Measurements from ENCODE around the gene COL6A3.

The COL6A3 gene

GRCh38 chr2:237283131-237283928 is 130.6 kb downstream of the COL6A3 start:
- no peak for DNase-seq
- peaks cover 21% of the 10 kb centered on the region for H3K9me3 Mint-ChIP-seq
- peaks cover 7% of the 10 kb centered on the region for H3K27me3 Mint-ChIP-seq (ENCODE audit: low read depth, poor library complexity)
- peaks cover 22% of the 10 kb centered on the region for H3K4me1 Mint-ChIP-seq
- peaks cover 5% of the 10 kb centered on the region for H3K36me3 Mint-ChIP-seq (ENCODE audit: low read depth)
- no peak overlapping the region for H3K4me3 Mint-ChIP-seq
- no peak overlapping the region for H3K27ac Mint-ChIP-seq
- no peak for TF ChIP-seq CTCF (IDR thresholded peaks at IDR 0.05)

DNA sequence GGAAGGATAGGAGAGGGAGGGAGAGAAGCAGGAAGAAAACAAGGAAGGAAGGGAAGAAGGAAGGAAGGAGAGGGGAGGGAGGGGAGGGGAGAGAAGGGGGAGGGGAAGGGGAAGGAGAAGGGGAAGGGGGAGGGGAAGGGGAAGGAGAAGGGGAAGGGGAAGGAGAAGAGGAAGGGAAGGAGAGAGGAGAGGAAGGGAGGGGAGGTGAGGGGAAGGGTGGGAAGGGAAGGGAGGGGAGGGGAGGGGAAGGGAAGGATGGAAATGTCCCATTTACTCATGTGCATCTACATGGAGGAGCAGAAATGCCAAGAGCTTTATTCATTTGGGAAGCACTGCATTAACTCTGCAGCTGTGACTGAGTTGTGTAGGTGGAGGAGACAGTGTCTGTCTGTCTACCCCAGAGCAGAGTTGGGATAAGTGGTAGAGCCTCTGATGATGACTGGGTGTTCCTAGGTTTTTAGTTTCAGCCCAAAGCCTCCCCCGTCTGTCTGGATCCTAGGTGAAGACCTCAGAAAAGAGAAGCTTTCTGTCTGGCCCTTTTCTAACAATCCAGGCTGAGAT is 131.3 kb downstream of the COL6A3 start:
- Mint-ChIP-seq H3K9me3 (peaks cover 22% of the 10 kb centered on the region), H3K4me1 (peaks cover 25% of the 10 kb centered on the region), H3K27me3 (ENCODE audit: low read depth, poor library complexity) (peaks cover 7% of the 10 kb centered on the region), H3K27ac (peak overlapping the region; percentile 37), H3K4me3 (no peak overlapping the region), H3K36me3 (ENCODE audit: low read depth) (peaks cover 5% of the 10 kb centered on the region)
- TF ChIP-seq CTCF (IDR thresholded peaks at IDR 0.05), result no peak
- DNase-seq, result no peak

GRCh38 chr2:237281836-237282306 is 132.1 kb downstream of the COL6A3 start:
- H3K27me3 Mint-ChIP-seq (ENCODE audit: low read depth, poor library complexity), result peaks cover 7% of the 10 kb centered on the region
- peaks cover 5% of the 10 kb centered on the region for H3K36me3 Mint-ChIP-seq (ENCODE audit: low read depth)
- H3K27ac Mint-ChIP-seq, result no peak overlapping the region
- TF ChIP-seq CTCF (IDR thresholded peaks at IDR 0.05), result no peak
- peaks cover 25% of the 10 kb centered on the region for H3K4me1 Mint-ChIP-seq
- H3K4me3 Mint-ChIP-seq, result no peak overlapping the region
- no peak for DNase-seq
- peaks cover 17% of the 10 kb centered on the region for H3K9me3 Mint-ChIP-seq

- H3K4me1 Mint-ChIP-seq, result peaks cover 25% of the 10 kb centered on the region
- H3K4me3 Mint-ChIP-seq, result no peak overlapping the region
- H3K27ac Mint-ChIP-seq, result no peak overlapping the region
- H3K36me3 Mint-ChIP-seq (ENCODE audit: low read depth), result peaks cover 5% of the 10 kb centered on the region
- peaks cover 7% of the 10 kb centered on the region for H3K27me3 Mint-ChIP-seq (ENCODE audit: low read depth, poor library complexity)
- DNase-seq, result no peak
- no peak for TF ChIP-seq CTCF (IDR thresholded peaks at IDR 0.05)
- H3K9me3 Mint-ChIP-seq, result peaks cover 13% of the 10 kb centered on the region
These were observed 133.0 kb downstream of the COL6A3 start for GRCh38 chr2:237280939-237281338.

DNA sequence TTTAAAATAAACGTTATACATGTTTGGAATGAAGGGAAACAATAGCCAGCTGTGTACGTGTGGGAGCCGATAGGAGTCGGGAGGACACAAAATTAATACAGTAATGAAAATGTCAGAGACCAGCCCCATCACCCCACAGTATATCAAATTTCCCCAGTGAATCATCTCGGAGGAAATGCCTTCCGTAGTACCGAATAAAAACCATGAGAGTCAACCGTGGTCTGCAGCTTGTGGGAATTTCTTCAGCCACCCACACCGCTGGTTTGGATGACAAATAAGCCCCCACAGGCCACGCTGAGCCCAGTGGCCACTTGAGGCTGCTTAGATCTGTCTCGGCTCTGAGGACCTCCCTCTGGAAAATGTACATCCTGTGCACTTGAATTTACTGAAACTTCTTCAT is 133.7 kb downstream of the COL6A3 start:
- peaks cover 13% of the 10 kb centered on the region for H3K9me3 Mint-ChIP-seq
- peaks cover 5% of the 10 kb centered on the region for H3K36me3 Mint-ChIP-seq (ENCODE audit: low read depth)
- peaks cover 25% of the 10 kb centered on the region for H3K4me1 Mint-ChIP-seq
- peaks cover 7% of the 10 kb centered on the region for H3K27me3 Mint-ChIP-seq (ENCODE audit: low read depth, poor library complexity)
- TF ChIP-seq CTCF (IDR thresholded peaks at IDR 0.05), result no peak
- no peak overlapping the region for H3K27ac Mint-ChIP-seq
- no peak for DNase-seq
- H3K4me3 Mint-ChIP-seq, result no peak overlapping the region
